WTC11 (cell line): Measurements from ENCODE around the gene TMC5.

ENCODE experiments used
- FOXP1 ChIP-seq: sonication (generic); formaldehyde crosslinking; IDR thresholded peaks from 2 replicates; pipeline ENCODE4 v1.8.0; 2022; ENCODE audit warnings: missing genetic modification reagents, mild to moderate bottlenecking, moderate library complexity, borderline replicate concordance
- NFYB ChIP-seq: sonication (generic); formaldehyde crosslinking; conservative IDR thresholded peaks from 2 replicates; pipeline ENCODE4 v1.8.0; 2022; ENCODE audit warnings: low read depth, missing genetic modification reagents
- NR1H2 ChIP-seq: sonication (generic); formaldehyde crosslinking; IDR thresholded peaks from 2 replicates; pipeline ENCODE4 v1.9.0; 2021; ENCODE audit warnings: mild to moderate bottlenecking, moderate library complexity, missing genetic modification reagents
- NR2C2 ChIP-seq: sonication (generic); formaldehyde crosslinking; IDR thresholded peaks from 2 replicates; pipeline ENCODE4 v1.8.0; 2022; ENCODE audit warnings: mild to moderate bottlenecking, missing genetic modification reagents
- SP1 ChIP-seq: sonication (generic); formaldehyde crosslinking; conservative IDR thresholded peaks from 2 replicates; pipeline ENCODE4 v1.8.1; 2022; ENCODE audit warnings: missing genetic modification reagents
- TF ChIP-seq, protein P1 (sequence below): fragments of 200-600 bp; IDR thresholded peaks from 2 replicates; pipeline ENCODE4 v1.8.0; 2022; ENCODE audit warnings: antibody characterized with exemption
- TF ChIP-seq, protein P2 (sequence below): sonication (generic); formaldehyde crosslinking; IDR thresholded peaks from 2 replicates; pipeline ENCODE4 v1.8.0; 2023; ENCODE audit warnings: missing genetic modification reagents, mild to moderate bottlenecking, borderline replicate concordance
- TF ChIP-seq, protein P3 (sequence below): sonication (generic); formaldehyde crosslinking; IDR thresholded peaks from 2 replicates; pipeline ENCODE4 v1.8.1; 2022; ENCODE audit warnings: low read depth, missing genetic modification reagents, borderline replicate concordance
- TF ChIP-seq, protein P4 (sequence below): sonication (generic); formaldehyde crosslinking; IDR thresholded peaks from 2 replicates; pipeline ENCODE4 v1.8.0; 2022; ENCODE audit warnings: mild to moderate bottlenecking, missing genetic modification reagents
- TF ChIP-seq, protein P5 (sequence below): sonication (generic); formaldehyde crosslinking; IDR thresholded peaks from 2 replicates; pipeline ENCODE4 v1.8.0; 2022; ENCODE audit warnings: mild to moderate bottlenecking, missing genetic modification reagents

DNA sequence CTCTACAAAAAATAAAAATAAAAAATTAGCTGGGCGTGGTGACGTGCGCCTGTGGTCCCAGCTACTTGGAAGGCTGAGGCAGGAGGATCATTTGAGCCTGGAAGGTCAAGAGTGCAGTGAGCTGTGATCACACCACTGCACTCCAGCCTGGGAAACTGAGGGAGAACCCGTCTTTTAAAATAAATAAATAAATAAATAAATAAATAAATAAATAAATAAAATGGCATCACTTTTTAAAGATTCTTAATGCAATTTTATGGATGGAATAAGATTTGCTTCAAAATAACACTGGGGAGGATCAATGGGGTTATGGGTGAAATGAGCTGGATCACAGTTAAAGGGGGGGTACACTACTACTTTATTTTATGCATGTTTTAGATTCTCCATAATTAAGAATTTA is 89.3 kb downstream of the TMC5 start:
- TF ChIP-seq FOXP1 (CRISPR knock-in tag), result no peak
- TF ChIP-seq, protein P1, sequence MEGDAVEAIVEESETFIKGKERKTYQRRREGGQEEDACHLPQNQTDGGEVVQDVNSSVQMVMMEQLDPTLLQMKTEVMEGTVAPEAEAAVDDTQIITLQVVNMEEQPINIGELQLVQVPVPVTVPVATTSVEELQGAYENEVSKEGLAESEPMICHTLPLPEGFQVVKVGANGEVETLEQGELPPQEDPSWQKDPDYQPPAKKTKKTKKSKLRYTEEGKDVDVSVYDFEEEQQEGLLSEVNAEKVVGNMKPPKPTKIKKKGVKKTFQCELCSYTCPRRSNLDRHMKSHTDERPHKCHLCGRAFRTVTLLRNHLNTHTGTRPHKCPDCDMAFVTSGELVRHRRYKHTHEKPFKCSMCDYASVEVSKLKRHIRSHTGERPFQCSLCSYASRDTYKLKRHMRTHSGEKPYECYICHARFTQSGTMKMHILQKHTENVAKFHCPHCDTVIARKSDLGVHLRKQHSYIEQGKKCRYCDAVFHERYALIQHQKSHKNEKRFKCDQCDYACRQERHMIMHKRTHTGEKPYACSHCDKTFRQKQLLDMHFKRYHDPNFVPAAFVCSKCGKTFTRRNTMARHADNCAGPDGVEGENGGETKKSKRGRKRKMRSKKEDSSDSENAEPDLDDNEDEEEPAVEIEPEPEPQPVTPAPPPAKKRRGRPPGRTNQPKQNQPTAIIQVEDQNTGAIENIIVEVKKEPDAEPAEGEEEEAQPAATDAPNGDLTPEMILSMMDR, result no peak
- TF ChIP-seq, protein P2, sequence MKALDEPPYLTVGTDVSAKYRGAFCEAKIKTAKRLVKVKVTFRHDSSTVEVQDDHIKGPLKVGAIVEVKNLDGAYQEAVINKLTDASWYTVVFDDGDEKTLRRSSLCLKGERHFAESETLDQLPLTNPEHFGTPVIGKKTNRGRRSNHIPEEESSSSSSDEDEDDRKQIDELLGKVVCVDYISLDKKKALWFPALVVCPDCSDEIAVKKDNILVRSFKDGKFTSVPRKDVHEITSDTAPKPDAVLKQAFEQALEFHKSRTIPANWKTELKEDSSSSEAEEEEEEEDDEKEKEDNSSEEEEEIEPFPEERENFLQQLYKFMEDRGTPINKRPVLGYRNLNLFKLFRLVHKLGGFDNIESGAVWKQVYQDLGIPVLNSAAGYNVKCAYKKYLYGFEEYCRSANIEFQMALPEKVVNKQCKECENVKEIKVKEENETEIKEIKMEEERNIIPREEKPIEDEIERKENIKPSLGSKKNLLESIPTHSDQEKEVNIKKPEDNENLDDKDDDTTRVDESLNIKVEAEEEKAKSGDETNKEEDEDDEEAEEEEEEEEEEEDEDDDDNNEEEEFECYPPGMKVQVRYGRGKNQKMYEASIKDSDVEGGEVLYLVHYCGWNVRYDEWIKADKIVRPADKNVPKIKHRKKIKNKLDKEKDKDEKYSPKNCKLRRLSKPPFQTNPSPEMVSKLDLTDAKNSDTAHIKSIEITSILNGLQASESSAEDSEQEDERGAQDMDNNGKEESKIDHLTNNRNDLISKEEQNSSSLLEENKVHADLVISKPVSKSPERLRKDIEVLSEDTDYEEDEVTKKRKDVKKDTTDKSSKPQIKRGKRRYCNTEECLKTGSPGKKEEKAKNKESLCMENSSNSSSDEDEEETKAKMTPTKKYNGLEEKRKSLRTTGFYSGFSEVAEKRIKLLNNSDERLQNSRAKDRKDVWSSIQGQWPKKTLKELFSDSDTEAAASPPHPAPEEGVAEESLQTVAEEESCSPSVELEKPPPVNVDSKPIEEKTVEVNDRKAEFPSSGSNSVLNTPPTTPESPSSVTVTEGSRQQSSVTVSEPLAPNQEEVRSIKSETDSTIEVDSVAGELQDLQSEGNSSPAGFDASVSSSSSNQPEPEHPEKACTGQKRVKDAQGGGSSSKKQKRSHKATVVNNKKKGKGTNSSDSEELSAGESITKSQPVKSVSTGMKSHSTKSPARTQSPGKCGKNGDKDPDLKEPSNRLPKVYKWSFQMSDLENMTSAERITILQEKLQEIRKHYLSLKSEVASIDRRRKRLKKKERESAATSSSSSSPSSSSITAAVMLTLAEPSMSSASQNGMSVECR (CRISPR knock-in tag), result no peak
- TF ChIP-seq, protein P3, sequence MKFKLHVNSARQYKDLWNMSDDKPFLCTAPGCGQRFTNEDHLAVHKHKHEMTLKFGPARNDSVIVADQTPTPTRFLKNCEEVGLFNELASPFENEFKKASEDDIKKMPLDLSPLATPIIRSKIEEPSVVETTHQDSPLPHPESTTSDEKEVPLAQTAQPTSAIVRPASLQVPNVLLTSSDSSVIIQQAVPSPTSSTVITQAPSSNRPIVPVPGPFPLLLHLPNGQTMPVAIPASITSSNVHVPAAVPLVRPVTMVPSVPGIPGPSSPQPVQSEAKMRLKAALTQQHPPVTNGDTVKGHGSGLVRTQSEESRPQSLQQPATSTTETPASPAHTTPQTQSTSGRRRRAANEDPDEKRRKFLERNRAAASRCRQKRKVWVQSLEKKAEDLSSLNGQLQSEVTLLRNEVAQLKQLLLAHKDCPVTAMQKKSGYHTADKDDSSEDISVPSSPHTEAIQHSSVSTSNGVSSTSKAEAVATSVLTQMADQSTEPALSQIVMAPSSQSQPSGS, result no peak
- TF ChIP-seq, protein P4, sequence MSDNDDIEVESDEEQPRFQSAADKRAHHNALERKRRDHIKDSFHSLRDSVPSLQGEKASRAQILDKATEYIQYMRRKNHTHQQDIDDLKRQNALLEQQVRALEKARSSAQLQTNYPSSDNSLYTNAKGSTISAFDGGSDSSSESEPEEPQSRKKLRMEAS (CRISPR knock-in tag), result no peak
- no peak for TF ChIP-seq NR1H2 (CRISPR knock-in tag)
- no peak for TF ChIP-seq SP1
- no peak for TF ChIP-seq NR2C2
- TF ChIP-seq, protein P5, sequence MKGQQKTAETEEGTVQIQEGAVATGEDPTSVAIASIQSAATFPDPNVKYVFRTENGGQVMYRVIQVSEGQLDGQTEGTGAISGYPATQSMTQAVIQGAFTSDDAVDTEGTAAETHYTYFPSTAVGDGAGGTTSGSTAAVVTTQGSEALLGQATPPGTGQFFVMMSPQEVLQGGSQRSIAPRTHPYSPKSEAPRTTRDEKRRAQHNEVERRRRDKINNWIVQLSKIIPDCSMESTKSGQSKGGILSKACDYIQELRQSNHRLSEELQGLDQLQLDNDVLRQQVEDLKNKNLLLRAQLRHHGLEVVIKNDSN, result no peak
- no peak for TF ChIP-seq NFYB (CRISPR knock-in tag)
